HepG2 (cell line): Measurements from ENCODE around the gene RING1. TPM values are rescaled to one million over a fixed set of nuclear protein-coding genes. Genes with fewer than 3 reads are reported as not detected.

Source experiments
- ARID2 ChIP-seq: sonication (generic); formaldehyde crosslinking; IDR thresholded peaks from 2 replicates; pipeline ENCODE4 v1.8.1; 2022; ENCODE audit warnings: mild to moderate bottlenecking, missing genetic modification reagents, borderline replicate concordance
- DNMT1 ChIP-seq: sonication (generic); formaldehyde crosslinking; IDR thresholded peaks from 2 replicates; pipeline ENCODE4 v1.5.1; 2020; ENCODE audit warnings: mild to moderate bottlenecking, missing genetic modification reagents
- ELF3 ChIP-seq: IDR thresholded peaks from 2 replicates; pipeline ENCODE4 v1.6.1; 2016; ENCODE audit warnings: missing genetic modification reagents, missing compliant biosample characterization
- FIP1L1 ChIP-seq: fragments of 200-400 bp; formaldehyde crosslinking; IDR thresholded peaks from 2 replicates; pipeline ENCODE4 v1.6.1; 2018; ENCODE audit warnings: low read depth, mild to moderate bottlenecking, low read length, moderate library complexity, borderline replicate concordance; ENCODE audit not compliant: insufficient read depth
- HNF4G ChIP-seq, 2 experiments: sonication (generic) in 1 of 2; formaldehyde crosslinking in 1 of 2; IDR thresholded peaks; 2 replicates each; pipeline versions ENCODE4 v1.4.0 to v1.6.1; 2011 to 2020; ENCODE audit warnings: borderline replicate concordance in 2 of 2, low read depth in 2 of 2, mild to moderate bottlenecking in 2 of 2, low read length in 1 of 2, missing genetic modification reagents in 1 of 2, moderate library complexity in 1 of 2
- IRF2 ChIP-seq: IDR thresholded peaks from 2 replicates; pipeline ENCODE4 v1.6.1; 2018; ENCODE audit warnings: missing genetic modification reagents, missing compliant biosample characterization
- KLF16 ChIP-seq, 2 experiments: sonication (generic) in 1 of 2; formaldehyde crosslinking in 1 of 2; IDR thresholded peaks; 2 replicates each; pipeline versions ENCODE4 v1.6.1 to v1.8.0; 2016 to 2023; ENCODE audit warnings: missing genetic modification reagents in 2 of 2, missing compliant biosample characterization in 1 of 2
- MAZ ChIP-seq, 2 experiments: sonication (generic) in 1 of 2; formaldehyde crosslinking in 1 of 2; IDR thresholded peaks; 2 replicates each; pipeline versions ENCODE4 v1.5.0 to v1.6.1; 2012 to 2020; ENCODE audit warnings: low read depth in 2 of 2, mild to moderate bottlenecking in 2 of 2, borderline replicate concordance in 1 of 2, improper control_type of control experiment in 1 of 2, low read length in 1 of 2, missing genetic modification reagents in 1 of 2, moderate library complexity in 1 of 2
- PPARG ChIP-seq: conservative IDR thresholded peaks from 2 replicates; pipeline ENCODE4 v1.6.1; 2016; ENCODE audit warnings: missing biosample characterization, missing genetic modification reagents
- SIN3B ChIP-seq: fragments of 150-350 bp; IDR thresholded peaks from 2 replicates; pipeline ENCODE4 v1.6.1; 2014; ENCODE audit warnings: low read length
- SOX6 ChIP-seq, 2 experiments: fragments of 450-650 bp in 1 of 2; sonication (generic) in 1 of 2; formaldehyde crosslinking in 1 of 2; IDR thresholded peaks; 2 replicates each; pipeline versions ENCODE4 v1.4.0 to v1.6.1; 2017 to 2020; ENCODE audit warnings: antibody characterized with exemption in 1 of 2, mild to moderate bottlenecking in 1 of 2, missing genetic modification reagents in 1 of 2
- STAG1 ChIP-seq: sonication (generic); formaldehyde crosslinking; IDR thresholded peaks from 2 replicates; pipeline ENCODE4 v1.4.0; 2020; ENCODE audit warnings: missing genetic modification reagents
- TARDBP ChIP-seq: sonication (generic); formaldehyde crosslinking; IDR thresholded peaks from 2 replicates; pipeline ENCODE4 v1.8.0; 2022; ENCODE audit warnings: mild to moderate bottlenecking, missing genetic modification reagents
- ZBTB7A ChIP-seq: sonication (generic); formaldehyde crosslinking; IDR thresholded peaks from 2 replicates; pipeline ENCODE4 v1.8.0; 2022; ENCODE audit warnings: mild to moderate bottlenecking, missing genetic modification reagents
- ZFP36L2 ChIP-seq: sonication (generic); formaldehyde crosslinking; IDR thresholded peaks from 2 replicates; pipeline ENCODE4 v1.4.0; 2020; ENCODE audit warnings: missing genetic modification reagents
- ZFX ChIP-seq: sonication (generic); formaldehyde crosslinking; IDR thresholded peaks from 2 replicates; pipeline ENCODE4 v1.4.0; 2020; ENCODE audit warnings: mild to moderate bottlenecking, low read depth, missing genetic modification reagents, moderate library complexity
- ZNF644 ChIP-seq: IDR thresholded peaks from 2 replicates; pipeline ENCODE4 v1.6.1; 2016; ENCODE audit warnings: low read depth
- ZNF747 ChIP-seq: sonication (generic); formaldehyde crosslinking; IDR thresholded peaks from 2 replicates; pipeline ENCODE4 v1.8.1; 2023; ENCODE audit warnings: missing genetic modification reagents, mild to moderate bottlenecking, borderline replicate concordance
- polyA plus RNA-seq, 8 experiments: library from polyadenylated mRNA; depleted of rRNA in 3 of 8; stranded (reverse) in 7 of 8; unstranded in 1 of 8; fragments of >200 nt; fragmentation: Illumina TruSeq in 4 of 8; extraction: Trizol in 4 of 8; gene quantifications; 2 replicates each; pipeline versions ENCODE4 v1.2.1 to v1.2.3, GENCODE V29; 2011 to 2016; ENCODE audit warnings: low read depth in 4 of 8, missing spikeins in 1 of 8, mixed read lengths in 1 of 8; ENCODE audit not compliant: insufficient read depth in 1 of 8
- total RNA-seq, 5 experiments: library from RNA; depleted of rRNA; stranded (reverse); fragments of >200 nt; fragmentation: Illumina TruSeq; extraction: Trizol; gene quantifications; 2 replicates each; pipeline ENCODE4 v1.2.3, GENCODE V29; 2016; ENCODE audit warnings: low read depth in 1 of 5
- TF ChIP-seq, protein P1 (sequence below): IDR thresholded peaks from 2 replicates; pipeline ENCODE4 v1.4.0; 2020; ENCODE audit warnings: mild to moderate bottlenecking, missing genetic modification reagents
- TF ChIP-seq, protein P2 (sequence below): IDR thresholded peaks from 2 replicates; pipeline ENCODE4 v1.6.1; 2012; ENCODE audit warnings: inconsistent platforms
- TF ChIP-seq, protein P3 (sequence below): sonication (generic); formaldehyde crosslinking; IDR thresholded peaks from 2 replicates; pipeline ENCODE4 v1.4.0; 2020; ENCODE audit warnings: missing genetic modification reagents, mild to moderate bottlenecking, borderline replicate concordance

The RING1 gene
- total and polyA plus RNA-seq, 2 of the 13 experiments (the other 11 are each of a cell fraction or from before 2014, with no cell fraction given) = 23.9 to 33.6 TPM

DNA sequence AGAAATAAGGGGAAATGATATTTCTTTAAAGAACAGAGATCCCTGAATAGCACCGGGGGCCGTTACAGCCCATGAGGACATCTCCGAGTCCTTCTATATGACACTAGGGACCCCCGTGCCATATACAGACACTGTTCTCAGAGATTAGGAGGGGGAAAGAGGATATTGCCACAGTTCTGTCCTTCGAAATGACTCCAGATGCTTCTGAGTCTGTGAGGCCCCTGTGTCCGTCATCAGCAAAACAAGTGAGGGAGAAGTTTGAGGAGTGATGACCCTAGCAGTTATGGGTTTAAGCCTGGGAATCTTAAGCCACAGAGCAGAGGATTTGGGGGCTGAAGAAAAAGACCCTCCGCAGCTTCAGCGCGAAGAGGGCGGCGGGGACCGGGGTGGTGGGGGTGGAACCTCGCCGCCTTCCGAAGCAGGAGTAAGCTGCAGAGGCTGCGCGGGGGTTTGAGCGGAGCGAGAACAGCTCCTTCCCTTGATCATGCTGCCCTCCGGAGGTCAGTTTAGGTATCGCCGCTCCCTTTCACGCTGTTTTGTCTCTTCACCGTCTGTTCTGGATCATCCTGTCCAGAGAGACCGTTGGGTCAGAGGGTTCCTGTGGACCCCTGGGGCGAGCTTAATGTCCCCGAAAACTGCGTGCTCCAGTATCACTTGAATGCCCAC, 39.8 kb downstream of the RING1 start (continued):
- TF ChIP-seq, protein P1, sequence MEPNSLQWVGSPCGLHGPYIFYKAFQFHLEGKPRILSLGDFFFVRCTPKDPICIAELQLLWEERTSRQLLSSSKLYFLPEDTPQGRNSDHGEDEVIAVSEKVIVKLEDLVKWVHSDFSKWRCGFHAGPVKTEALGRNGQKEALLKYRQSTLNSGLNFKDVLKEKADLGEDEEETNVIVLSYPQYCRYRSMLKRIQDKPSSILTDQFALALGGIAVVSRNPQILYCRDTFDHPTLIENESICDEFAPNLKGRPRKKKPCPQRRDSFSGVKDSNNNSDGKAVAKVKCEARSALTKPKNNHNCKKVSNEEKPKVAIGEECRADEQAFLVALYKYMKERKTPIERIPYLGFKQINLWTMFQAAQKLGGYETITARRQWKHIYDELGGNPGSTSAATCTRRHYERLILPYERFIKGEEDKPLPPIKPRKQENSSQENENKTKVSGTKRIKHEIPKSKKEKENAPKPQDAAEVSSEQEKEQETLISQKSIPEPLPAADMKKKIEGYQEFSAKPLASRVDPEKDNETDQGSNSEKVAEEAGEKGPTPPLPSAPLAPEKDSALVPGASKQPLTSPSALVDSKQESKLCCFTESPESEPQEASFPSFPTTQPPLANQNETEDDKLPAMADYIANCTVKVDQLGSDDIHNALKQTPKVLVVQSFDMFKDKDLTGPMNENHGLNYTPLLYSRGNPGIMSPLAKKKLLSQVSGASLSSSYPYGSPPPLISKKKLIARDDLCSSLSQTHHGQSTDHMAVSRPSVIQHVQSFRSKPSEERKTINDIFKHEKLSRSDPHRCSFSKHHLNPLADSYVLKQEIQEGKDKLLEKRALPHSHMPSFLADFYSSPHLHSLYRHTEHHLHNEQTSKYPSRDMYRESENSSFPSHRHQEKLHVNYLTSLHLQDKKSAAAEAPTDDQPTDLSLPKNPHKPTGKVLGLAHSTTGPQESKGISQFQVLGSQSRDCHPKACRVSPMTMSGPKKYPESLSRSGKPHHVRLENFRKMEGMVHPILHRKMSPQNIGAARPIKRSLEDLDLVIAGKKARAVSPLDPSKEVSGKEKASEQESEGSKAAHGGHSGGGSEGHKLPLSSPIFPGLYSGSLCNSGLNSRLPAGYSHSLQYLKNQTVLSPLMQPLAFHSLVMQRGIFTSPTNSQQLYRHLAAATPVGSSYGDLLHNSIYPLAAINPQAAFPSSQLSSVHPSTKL (CRISPR knock-in tag) = peak; percentile 59
- 0 out of 2 replicates have a peak, but pooled peaks have one; percentile 28 for TF ChIP-seq ZBTB7A (CRISPR knock-in tag)
- 0 out of 2 replicates have a peak, but pooled peaks have one; percentile 11 for TF ChIP-seq HNF4G (IDR thresholded peaks at IDR 0.05; ENCODE audit: borderline replicate concordance, low read depth, low read length)
- no peak for TF ChIP-seq HNF4G (CRISPR knock-in tag; IDR thresholded peaks at IDR 0.05; ENCODE audit: borderline replicate concordance, low read depth)
- 0 out of 2 replicates have a peak, but pooled peaks have one; percentile 31 for TF ChIP-seq FIP1L1
- TF ChIP-seq ARID2 (CRISPR knock-in tag) = no peak
- peak; percentile 18; the same call in 1 of the 2 replicates for TF ChIP-seq TARDBP
- TF ChIP-seq ZNF644 (CRISPR knock-in tag) = no peak
- TF ChIP-seq, protein P2, sequence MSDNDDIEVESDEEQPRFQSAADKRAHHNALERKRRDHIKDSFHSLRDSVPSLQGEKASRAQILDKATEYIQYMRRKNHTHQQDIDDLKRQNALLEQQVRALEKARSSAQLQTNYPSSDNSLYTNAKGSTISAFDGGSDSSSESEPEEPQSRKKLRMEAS = 0 out of 2 replicates have a peak, but pooled peaks have one; percentile 1
- TF ChIP-seq SOX6 (IDR thresholded peaks at IDR 0.05) = no peak
- TF ChIP-seq SOX6 (CRISPR knock-in tag; IDR thresholded peaks at IDR 0.05) = no peak
- TF ChIP-seq PPARG (CRISPR knock-in tag) = peak; percentile 43; the same call in 1 of the 2 replicates
- TF ChIP-seq, protein P3, sequence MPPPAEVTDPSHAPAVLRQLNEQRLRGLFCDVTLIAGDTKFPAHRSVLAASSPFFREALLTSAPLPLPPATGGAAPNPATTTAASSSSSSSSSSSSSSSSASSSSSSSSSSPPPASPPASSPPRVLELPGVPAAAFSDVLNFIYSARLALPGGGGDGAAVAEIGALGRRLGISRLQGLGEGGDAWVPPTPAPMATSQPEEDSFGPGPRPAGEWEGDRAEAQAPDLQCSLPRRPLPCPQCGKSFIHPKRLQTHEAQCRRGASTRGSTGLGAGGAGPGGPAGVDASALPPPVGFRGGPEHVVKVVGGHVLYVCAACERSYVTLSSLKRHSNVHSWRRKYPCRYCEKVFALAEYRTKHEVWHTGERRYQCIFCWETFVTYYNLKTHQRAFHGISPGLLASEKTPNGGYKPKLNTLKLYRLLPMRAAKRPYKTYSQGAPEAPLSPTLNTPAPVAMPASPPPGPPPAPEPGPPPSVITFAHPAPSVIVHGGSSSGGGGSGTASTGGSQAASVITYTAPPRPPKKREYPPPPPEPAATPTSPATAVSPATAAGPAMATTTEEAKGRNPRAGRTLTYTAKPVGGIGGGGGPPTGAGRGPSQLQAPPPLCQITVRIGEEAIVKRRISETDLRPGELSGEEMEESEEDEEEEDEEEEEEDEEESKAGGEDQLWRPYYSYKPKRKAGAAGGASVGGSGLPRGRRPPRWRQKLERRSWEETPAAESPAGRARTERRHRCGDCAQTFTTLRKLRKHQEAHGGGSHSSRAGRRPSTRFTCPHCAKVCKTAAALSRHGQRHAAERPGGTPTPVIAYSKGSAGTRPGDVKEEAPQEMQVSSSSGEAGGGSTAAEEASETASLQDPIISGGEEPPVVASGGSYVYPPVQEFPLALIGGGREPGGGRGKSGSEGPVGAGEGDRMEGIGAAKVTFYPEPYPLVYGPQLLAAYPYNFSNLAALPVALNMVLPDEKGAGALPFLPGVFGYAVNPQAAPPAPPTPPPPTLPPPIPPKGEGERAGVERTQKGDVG (CRISPR knock-in tag) = no peak
- TF ChIP-seq ZNF747 (CRISPR knock-in tag) = no peak
- peak; percentile 15; the same call in 1 of the 2 replicates for TF ChIP-seq SIN3B
- peak; percentile 43; the same call in 1 of the 2 replicates for TF ChIP-seq ELF3 (CRISPR knock-in tag)
- TF ChIP-seq ZFX = no peak
- 0 out of 2 replicates have a peak, but pooled peaks have one; percentile 33 for TF ChIP-seq ZFP36L2 (CRISPR knock-in tag)
- peak; percentile 55; the same call in 1 of the 2 replicates for TF ChIP-seq IRF2
- TF ChIP-seq MAZ (IDR thresholded peaks at IDR 0.05; ENCODE audit: borderline replicate concordance, low read depth, low read length) = peak; percentile 57; the same call in 1 of the 2 replicates
- TF ChIP-seq MAZ (CRISPR knock-in tag; IDR thresholded peaks at IDR 0.05; ENCODE audit: low read depth) = no peak; the same call in 1 of the 2 replicates
- 0 out of 2 replicates have a peak, but pooled peaks have one; percentile 14 for TF ChIP-seq DNMT1
- peak in 1 of 2 experiments; percentile 40; a peak in 1 of 4 replicates for TF ChIP-seq KLF16 (CRISPR knock-in tag; IDR thresholded peaks at IDR 0.05)
- TF ChIP-seq STAG1 (CRISPR knock-in tag) = peak; percentile 97
